Measurements from ENCODE around the gene PLA2G4A. TPM values are rescaled to one million over a fixed set of nuclear protein-coding genes. Genes with fewer than 3 reads are reported as not detected.

Gene PLA2G4A
- total RNA-seq, 2 donors from 2014 or later, result 5.8 to 8.2 TPM

- H3K4me1 ChIP-seq, result no peaks in the 10 kb centered on the region
- TF ChIP-seq CTCF (IDR thresholded peaks at IDR 0.05), result no peak
- no peaks in the 10 kb centered on the region for H3K27me3 ChIP-seq
- no peak overlapping the region for H3K27ac ChIP-seq
- H3K36me3 ChIP-seq, result no peaks in the 10 kb centered on the region
- DNase-seq (ENCODE audit: low spot score), result no peak
- H3K9me3 ChIP-seq, result peaks cover 0 to 3% of the 10 kb centered on the region in 2 donors
- no peak overlapping the region for H3K4me3 ChIP-seq
Observed at GRCh38 chr1:186799689-186800054, 29.1 kb upstream of the PLA2G4A start.

GRCh38 chr1:186802388-186802787 lies 26.4 kb upstream of the PLA2G4A start:
- H3K4me1 ChIP-seq, result no peaks in the 10 kb centered on the region
- no peaks in the 10 kb centered on the region for H3K36me3 ChIP-seq
- no peak for TF ChIP-seq CTCF (IDR thresholded peaks at IDR 0.05)
- no peak for DNase-seq (ENCODE audit: low spot score)
- no peak overlapping the region for H3K27ac ChIP-seq
- H3K9me3 ChIP-seq, result no peaks in the 10 kb centered on the region
- H3K27me3 ChIP-seq, result no peaks in the 10 kb centered on the region
- H3K4me3 ChIP-seq, result no peak overlapping the region

DNA sequence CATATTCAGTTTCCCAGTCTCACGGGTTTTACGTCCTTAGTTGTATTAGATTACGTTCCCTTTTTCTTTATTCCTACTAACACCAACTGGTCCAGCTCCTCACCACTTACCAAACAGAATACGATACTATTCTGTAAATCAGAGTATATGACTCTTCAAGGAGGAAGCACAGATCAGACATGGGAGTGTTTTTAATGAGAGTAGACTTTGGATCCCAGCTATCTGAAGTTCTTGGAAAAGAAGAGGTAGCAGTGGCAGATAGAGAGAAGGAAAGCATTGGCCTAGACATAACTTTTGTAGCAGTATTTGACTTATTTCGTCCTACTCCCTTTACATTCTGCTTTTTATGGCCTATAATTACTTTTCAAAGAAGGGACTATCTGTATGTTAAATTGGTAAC lies 24.1 kb upstream of the PLA2G4A start:
- Histone ChIP-seq H3K4me1 (no peaks in the 10 kb centered on the region), H3K9me3 (no peaks in the 10 kb centered on the region), H3K36me3 (no peaks in the 10 kb centered on the region), H3K4me3 (no peak overlapping the region), H3K27ac (no peak overlapping the region), H3K27me3 (no peaks in the 10 kb centered on the region)
- no peak for DNase-seq (ENCODE audit: low spot score)
- TF ChIP-seq CTCF (IDR thresholded peaks at IDR 0.05), result no peak

- DNase-seq (ENCODE audit: low spot score), result no peak
- no peaks in the 10 kb centered on the region for H3K4me1 ChIP-seq
- no peak overlapping the region for H3K4me3 ChIP-seq
- no peaks in the 10 kb centered on the region for H3K9me3 ChIP-seq
- peak in 1 of 2 donors; percentile 29 for TF ChIP-seq CTCF (IDR thresholded peaks at IDR 0.05)
- H3K27me3 ChIP-seq, result no peaks in the 10 kb centered on the region
- no peaks in the 10 kb centered on the region for H3K36me3 ChIP-seq
- no peak overlapping the region for H3K27ac ChIP-seq
Observed at GRCh38 chr1:186806477-186806876, 22.3 kb upstream of the PLA2G4A start.

DNA sequence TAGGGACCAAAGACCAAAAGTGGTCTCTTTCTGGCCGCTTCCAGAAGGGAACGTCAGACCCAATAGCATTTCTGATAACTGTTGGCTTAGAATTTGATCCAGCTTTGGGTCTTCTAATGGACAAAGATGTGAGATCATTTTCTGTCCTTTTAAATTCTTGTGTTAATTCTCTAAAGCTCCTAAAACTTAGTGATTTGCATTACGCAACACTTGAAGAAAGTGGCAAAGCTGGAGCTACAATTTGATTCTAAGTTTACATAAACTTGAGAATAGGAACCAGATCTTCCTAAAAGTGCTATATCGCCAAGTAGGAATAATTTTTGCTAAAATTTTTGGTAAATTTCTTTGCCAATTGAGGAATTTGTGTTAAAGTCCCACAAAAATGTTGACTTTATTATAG lies 21.6 kb upstream of the PLA2G4A start:
- no peaks in the 10 kb centered on the region for H3K36me3 ChIP-seq
- H3K4me1 ChIP-seq, result no peaks in the 10 kb centered on the region
- TF ChIP-seq CTCF (IDR thresholded peaks at IDR 0.05), result no peak
- H3K27me3 ChIP-seq, result no peaks in the 10 kb centered on the region
- H3K27ac ChIP-seq, result no peak overlapping the region
- DNase-seq (ENCODE audit: low spot score), result no peak
- no peak overlapping the region for H3K4me3 ChIP-seq
- H3K9me3 ChIP-seq, result no peaks in the 10 kb centered on the region

- H3K36me3 ChIP-seq, result no peaks in the 10 kb centered on the region
- no peak overlapping the region for H3K4me3 ChIP-seq
- H3K27me3 ChIP-seq, result no peaks in the 10 kb centered on the region
- no peaks in the 10 kb centered on the region for H3K9me3 ChIP-seq
- H3K4me1 ChIP-seq, result no peaks in the 10 kb centered on the region
- no peak overlapping the region for H3K27ac ChIP-seq
- DNase-seq (ENCODE audit: low spot score), result no peak
- TF ChIP-seq CTCF (IDR thresholded peaks at IDR 0.05), result no peak
Observed at GRCh38 chr1:186811892-186812291, 16.9 kb upstream of the PLA2G4A start.
